AG04449 (cell line): ENCODE results near the gene CENPO.

Source experiments
- CTCF ChIA-PET: fragments of 350-600 bp; formaldehyde crosslinking; extraction: SDS; loops from one replicate; lab custom pipeline; 2021; ENCODE audit warnings: antibody characterized with exemption; lab: Yijun Ruan, JAX
- POLR2A ChIA-PET: fragments of 400-600, 350-600 bp; formaldehyde crosslinking; extraction: SDS; loops from one replicate; lab custom pipeline; 2020; ENCODE audit warnings: antibody characterized with exemption, inconsistent platforms; lab: Yijun Ruan, JAX
- DNase-seq: peaks from one replicate; pipeline ENCODE4 v3.0.0-alpha.2; 2010; ENCODE audit warnings: low read depth, low spot score
- H3K4me3 ChIP-seq: 2 replicates; pipeline ENCODE4 v1.5.1; 2011; ENCODE audit warnings: low read depth, mild to moderate bottlenecking, control low read depth, low read length
- TF ChIP-seq, protein P1 (sequence below): IDR thresholded peaks from one replicate; pipeline ENCODE4 v1.5.1; 2011; ENCODE audit warnings: mild to moderate bottlenecking, moderate library complexity, low read length, control low read depth, inconsistent platforms; ENCODE audit not compliant: insufficient read depth; ENCODE audit errors: missing control alignments

The CENPO gene

GRCh38 chr2:24768013-24768412, 25.2 kb upstream of the CENPO start:
- ChIA-PET CTCF (interaction anchor here (4.7 kb wide), 1 partner anchor 24 kb away, joined by 20 read pairs; the partner anchor contains the start of genes CENPO and PTRHD1), POLR2A (no interaction called here)
- TF ChIP-seq, protein P1, sequence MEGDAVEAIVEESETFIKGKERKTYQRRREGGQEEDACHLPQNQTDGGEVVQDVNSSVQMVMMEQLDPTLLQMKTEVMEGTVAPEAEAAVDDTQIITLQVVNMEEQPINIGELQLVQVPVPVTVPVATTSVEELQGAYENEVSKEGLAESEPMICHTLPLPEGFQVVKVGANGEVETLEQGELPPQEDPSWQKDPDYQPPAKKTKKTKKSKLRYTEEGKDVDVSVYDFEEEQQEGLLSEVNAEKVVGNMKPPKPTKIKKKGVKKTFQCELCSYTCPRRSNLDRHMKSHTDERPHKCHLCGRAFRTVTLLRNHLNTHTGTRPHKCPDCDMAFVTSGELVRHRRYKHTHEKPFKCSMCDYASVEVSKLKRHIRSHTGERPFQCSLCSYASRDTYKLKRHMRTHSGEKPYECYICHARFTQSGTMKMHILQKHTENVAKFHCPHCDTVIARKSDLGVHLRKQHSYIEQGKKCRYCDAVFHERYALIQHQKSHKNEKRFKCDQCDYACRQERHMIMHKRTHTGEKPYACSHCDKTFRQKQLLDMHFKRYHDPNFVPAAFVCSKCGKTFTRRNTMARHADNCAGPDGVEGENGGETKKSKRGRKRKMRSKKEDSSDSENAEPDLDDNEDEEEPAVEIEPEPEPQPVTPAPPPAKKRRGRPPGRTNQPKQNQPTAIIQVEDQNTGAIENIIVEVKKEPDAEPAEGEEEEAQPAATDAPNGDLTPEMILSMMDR = no peak
- no peak overlapping the region for H3K4me3 ChIP-seq
- no peak for DNase-seq

GRCh38 chr2:24768601-24769000, 24.6 kb upstream of the CENPO start:
- DNase-seq = no peak
- ChIA-PET POLR2A (no interaction called here), CTCF (interaction anchor here (0.9 to 4.7 kb wide), 2 partner anchors 11 to 23 kb away, joined by 3 to 20 read pairs; partner anchors contain the start of genes CENPO and PTRHD1)
- TF ChIP-seq, protein P1 = no peak
- no peak overlapping the region for H3K4me3 ChIP-seq

DNA sequence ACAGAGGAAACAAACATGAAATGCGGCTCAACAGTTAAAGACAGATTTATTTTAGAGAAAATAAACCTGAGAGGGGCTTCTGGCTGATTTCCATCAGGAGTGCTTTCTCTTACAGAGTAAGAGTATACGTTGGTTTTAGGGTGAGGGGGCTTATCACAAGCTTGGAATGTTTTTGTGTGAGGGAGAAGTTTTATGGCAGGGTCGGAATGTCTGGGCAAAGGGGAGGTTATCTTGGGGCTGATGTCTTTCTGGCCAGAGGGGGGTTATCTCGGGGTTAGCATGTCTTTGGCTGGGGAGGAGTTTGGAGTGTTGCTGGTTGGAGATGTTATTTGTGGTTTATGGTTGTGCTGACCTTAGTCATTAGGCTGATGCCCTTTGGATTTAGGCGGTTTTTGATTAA, 22.2 kb upstream of the CENPO start:
- TF ChIP-seq, protein P1 = no peak
- ChIA-PET CTCF (no interaction called here), POLR2A (no interaction called here)
- no peak overlapping the region for H3K4me3 ChIP-seq
- DNase-seq = no peak

GRCh38 chr2:24771764-24772586, 21.2 kb upstream of the CENPO start:
- TF ChIP-seq, protein P1 = no peak
- H3K4me3 ChIP-seq = no peak overlapping the region
- no peak for DNase-seq
- ChIA-PET CTCF (interaction anchor here (1.1 to 1.2 kb wide), 2 partner anchors 19 to 21 kb away, joined by 3 to 4 read pairs; partner anchors contain the start of genes CENPO and PTRHD1), POLR2A (no interaction called here)

DNA sequence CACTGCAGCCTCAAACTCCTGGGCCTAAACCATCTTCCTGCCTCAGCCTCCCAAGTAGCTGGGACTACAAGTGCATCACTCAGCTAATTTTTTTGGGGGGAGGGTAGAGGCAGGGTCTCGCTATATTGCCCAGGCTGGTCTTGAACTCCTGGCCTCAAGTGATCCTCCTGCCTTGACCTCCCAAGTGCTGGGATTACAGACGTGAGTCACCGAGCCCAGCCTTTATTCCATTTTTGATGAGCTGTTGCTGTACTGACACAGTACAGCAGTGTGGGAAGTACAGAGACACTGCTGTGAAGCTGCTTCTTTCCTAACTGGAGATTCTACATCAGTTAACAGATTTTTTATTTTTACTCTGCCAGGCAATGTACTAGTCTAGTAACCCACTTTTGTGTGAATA, 18.9 kb upstream of the CENPO start:
- no peak for DNase-seq
- POLR2A ChIA-PET = no interaction called here
- CTCF ChIA-PET = interaction anchor here (2.2 kb wide), 1 partner anchor 18 kb away, joined by 6 read pairs; the partner anchor contains the start of genes CENPO and PTRHD1
- TF ChIP-seq, protein P1 = no peak
- no peak overlapping the region for H3K4me3 ChIP-seq

- ChIA-PET POLR2A (no interaction called here), CTCF (interaction anchor here (0.9 to 6.4 kb wide), 2 partner anchors 10 to 12 kb away, joined by 3 to 60 read pairs; partner anchors contain the start of genes CENPO and PTRHD1)
- no peak for DNase-seq
- H3K4me3 ChIP-seq = no peak overlapping the region
- TF ChIP-seq, protein P1 = no peak
These were observed 14.1 kb upstream of the CENPO start for GRCh38 chr2:24779116-24779515.
